IPS DF 6.9 (cell line): ENCODE measurements around the gene CHST11.

Experiments
- DNase-seq: peaks from one replicate; pipeline ENCODE4 v3.0.0-alpha.2; 2013; ENCODE audit warnings: low read depth, low spot score
- H3K27ac ChIP-seq: one replicate; pipeline ENCODE4 v1.5.1; 2013; ENCODE audit warnings: low read length, control low read depth
- H3K27me3 ChIP-seq: 2 replicates; pipeline ENCODE4 v1.6.1; 2013; ENCODE audit warnings: mild to moderate bottlenecking, low read length; ENCODE audit not compliant: control insufficient read depth, insufficient read depth
- H3K36me3 ChIP-seq: 2 replicates; pipeline ENCODE4 v1.6.1; 2013; ENCODE audit warnings: low read length; ENCODE audit not compliant: control insufficient read depth, insufficient read depth
- H3K4me1 ChIP-seq: 2 replicates; pipeline ENCODE4 v1.6.1; 2013; ENCODE audit warnings: low read length; ENCODE audit not compliant: control insufficient read depth, insufficient read depth
- H3K4me3 ChIP-seq: 2 replicates; pipeline ENCODE4 v1.5.1; 2013; ENCODE audit warnings: mild to moderate bottlenecking, low read length
- H3K9me3 ChIP-seq: 2 replicates; pipeline ENCODE4 v1.6.1; 2013; ENCODE audit warnings: low read length, inconsistent platforms; ENCODE audit not compliant: control insufficient read depth, insufficient read depth
- WGBS: extraction: QIAGEN DNeasy Blood & Tissue Kit; methylation state at CpG from one replicate; pipeline ENCODE4 v1.1.7; 2013; ENCODE audit warnings: mixed read lengths, missing lambda C conversion rate; ENCODE audit not compliant: insufficient read length, insufficient coverage; 5-methylcytosine and 5-hydroxymethylcytosine counted together

Gene CHST11

DNA sequence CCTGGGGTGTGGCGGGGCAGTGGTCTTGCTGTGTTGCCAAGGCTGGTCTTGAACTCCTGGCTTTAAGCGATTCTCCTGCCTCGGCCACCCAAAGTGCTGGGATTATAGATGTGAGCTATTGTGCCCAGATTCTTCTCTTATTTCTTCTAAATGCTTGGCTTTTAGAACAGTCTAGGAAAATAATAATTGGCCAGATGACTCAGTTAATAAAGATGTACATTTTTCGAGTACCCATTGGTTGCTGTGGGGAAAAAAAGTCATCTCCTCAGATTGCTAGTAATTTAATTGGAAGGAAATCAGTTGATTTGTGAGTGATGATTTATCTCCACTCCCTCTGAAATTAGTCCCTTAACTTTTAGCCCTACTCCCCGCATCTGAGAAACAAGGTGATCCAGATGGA is 45.5 kb downstream of the CHST11 start:
- no peak overlapping the region for H3K27ac ChIP-seq
- DNase-seq, result no peak
- H3K4me3 ChIP-seq, result no peak overlapping the region
- WGBS, result no CpG with 5 or more reads among the region's 5 CpGs
- H3K36me3 ChIP-seq, result no peaks in the 10 kb centered on the region
- no peaks in the 10 kb centered on the region for H3K9me3 ChIP-seq
- no peaks in the 10 kb centered on the region for H3K27me3 ChIP-seq
- H3K4me1 ChIP-seq, result peaks cover 9% of the 10 kb centered on the region

DNA sequence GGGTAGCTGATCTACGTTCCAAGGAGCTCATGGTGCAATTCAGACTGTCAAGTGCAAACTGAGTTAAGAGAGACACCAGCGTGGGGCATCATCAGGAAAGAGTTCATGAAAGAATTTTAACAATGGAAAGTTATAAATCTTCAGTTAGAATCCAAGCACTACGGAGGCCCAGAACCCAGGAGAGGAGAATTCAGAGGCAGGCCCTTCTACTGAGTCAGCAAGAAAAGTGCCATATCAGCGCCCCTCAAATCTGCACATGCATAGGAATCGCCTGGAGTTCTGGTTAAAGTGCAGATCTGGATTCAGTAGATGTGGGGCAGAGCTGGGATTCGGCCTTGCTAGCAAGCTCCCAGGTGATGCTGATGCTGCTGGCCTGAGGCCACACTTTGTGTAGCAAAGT is 45.9 kb downstream of the CHST11 start:
- H3K4me3 ChIP-seq, result no peak overlapping the region
- DNase-seq, result no peak
- H3K27ac ChIP-seq, result no peak overlapping the region
- WGBS, result no CpG with 5 or more reads among the region's 6 CpGs
- H3K36me3 ChIP-seq, result no peaks in the 10 kb centered on the region
- H3K9me3 ChIP-seq, result no peaks in the 10 kb centered on the region
- no peaks in the 10 kb centered on the region for H3K27me3 ChIP-seq
- H3K4me1 ChIP-seq, result peaks cover 11% of the 10 kb centered on the region

DNA sequence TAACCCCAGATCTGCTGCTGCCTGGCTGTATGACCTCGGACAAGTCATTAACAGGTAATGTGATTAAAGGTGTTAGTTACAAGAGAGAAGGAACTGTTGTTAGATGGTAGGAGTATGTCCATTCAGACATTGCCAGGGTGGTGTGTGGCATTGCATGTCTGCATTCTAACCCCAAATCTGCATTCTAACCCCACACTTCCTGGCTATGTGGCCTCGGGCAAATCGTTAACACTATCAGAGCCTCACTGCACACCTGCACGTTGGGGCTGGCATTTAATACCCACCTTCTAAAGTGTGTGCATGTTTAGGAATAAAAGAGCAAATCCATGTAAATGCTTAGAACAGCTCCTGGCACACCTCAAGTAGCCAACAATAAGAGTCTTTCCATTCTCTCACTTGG is 46.4 kb downstream of the CHST11 start:
- Histone ChIP-seq H3K9me3 (no peaks in the 10 kb centered on the region), H3K4me3 (no peak overlapping the region), H3K4me1 (peaks cover 11% of the 10 kb centered on the region), H3K27ac (no peak overlapping the region), H3K27me3 (no peaks in the 10 kb centered on the region), H3K36me3 (no peaks in the 10 kb centered on the region)
- no CpG with 5 or more reads among the region's 4 CpGs for WGBS
- no peak for DNase-seq

DNA sequence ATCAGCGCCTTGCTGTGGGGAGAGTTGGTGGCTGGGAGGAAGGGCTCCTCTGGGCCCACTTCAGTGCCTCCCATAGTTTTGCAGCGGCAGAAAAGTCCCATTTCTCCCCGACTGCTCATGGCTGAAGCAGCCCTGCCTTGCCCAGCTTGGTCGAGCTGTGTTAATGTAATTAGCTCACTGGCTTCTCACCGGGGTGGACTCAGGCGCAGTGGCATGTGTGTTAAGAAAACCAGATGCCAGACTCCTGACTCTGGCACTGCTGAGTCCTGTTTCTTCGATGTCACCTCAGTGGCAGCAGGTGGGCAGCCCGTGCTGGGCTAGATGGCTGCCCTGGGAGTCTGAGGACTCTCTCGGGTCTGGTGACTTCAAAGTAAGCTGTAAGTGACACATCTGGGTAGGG is 47.4 kb downstream of the CHST11 start:
- Histone ChIP-seq H3K27ac (no peak overlapping the region), H3K9me3 (no peaks in the 10 kb centered on the region), H3K36me3 (no peaks in the 10 kb centered on the region), H3K4me3 (no peak overlapping the region), H3K27me3 (no peaks in the 10 kb centered on the region), H3K4me1 (peaks cover 11% of the 10 kb centered on the region)
- no peak for DNase-seq
- no CpG with 5 or more reads among the region's 9 CpGs for WGBS

DNA sequence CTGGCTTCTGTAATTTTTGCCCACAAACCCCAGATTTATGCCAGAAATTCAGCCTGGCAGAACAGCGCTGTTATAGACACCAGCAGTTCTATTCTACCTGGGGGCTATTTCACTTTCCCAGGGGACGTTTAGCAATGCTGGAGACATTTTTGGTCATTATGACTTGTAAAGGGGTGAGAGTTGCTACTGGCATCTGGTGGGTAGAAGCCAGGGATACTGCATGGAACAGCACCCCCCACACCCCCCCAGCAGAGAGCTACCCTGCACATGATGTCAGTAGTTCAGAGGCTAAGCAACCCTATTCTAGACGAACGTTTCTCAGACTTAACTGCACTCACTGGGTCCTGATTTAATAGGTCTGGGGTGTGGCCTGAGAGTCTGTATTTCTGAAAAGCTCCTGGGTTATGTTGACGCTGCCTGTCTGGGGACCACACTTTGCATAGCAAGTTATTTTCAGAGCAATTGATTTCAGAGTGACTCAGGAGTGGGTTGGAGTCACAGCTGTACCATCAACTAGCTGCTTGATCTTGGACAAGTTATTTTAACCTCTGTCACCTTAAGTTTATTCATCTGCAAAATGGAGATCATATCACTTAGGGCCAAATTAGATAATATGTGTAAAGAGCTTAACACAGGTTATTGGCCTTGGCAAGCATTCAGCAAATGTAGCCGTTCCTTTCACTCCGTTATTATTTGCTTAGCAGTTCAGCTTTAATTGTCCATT is 48.5 kb downstream of the CHST11 start:
- WGBS, result no CpG with 5 or more reads among the region's 7 CpGs
- no peaks in the 10 kb centered on the region for H3K9me3 ChIP-seq
- H3K4me1 ChIP-seq, result peaks cover 11% of the 10 kb centered on the region
- no peak for DNase-seq
- H3K27ac ChIP-seq, result no peak overlapping the region
- H3K4me3 ChIP-seq, result no peak overlapping the region
- H3K36me3 ChIP-seq, result no peaks in the 10 kb centered on the region
- H3K27me3 ChIP-seq, result no peaks in the 10 kb centered on the region

DNA sequence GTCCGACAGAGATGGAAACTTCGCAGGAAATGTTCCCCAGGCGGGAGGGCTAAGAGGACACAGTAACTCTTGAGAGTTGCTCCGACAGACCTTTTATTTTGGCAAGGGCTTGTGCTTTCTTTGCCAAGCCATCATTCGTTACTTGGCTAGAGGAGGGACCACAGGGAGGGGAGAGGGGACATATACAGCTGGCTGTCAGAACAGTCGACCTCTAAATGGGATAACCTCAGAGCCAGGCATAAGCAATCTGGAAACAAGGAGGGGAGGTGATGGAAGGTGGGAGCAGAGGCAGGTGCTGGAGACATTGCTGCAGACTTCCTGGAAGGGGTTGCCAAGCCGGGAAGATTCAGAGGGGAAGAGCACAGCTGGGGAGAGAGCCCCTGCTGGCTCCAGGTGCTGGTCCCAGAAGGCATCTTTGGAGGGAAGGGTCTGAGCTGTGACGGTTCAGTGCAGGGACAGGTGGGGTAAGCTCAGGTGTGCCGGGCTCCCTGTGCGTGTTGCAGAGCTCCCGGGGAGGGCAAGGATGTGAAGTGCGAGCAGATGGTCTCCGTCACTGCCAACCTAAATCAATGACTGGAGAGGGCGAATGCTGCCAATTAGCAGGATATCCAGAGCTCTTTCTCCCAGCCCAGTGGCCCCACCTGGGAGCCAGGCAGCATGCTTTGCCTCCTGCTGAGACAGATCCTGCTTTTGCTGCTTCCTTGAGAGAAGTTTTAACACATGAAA is 50.1 kb downstream of the CHST11 start:
- H3K27me3 ChIP-seq, result no peaks in the 10 kb centered on the region
- H3K9me3 ChIP-seq, result no peaks in the 10 kb centered on the region
- H3K4me3 ChIP-seq, result no peak overlapping the region
- DNase-seq, result no peak
- H3K36me3 ChIP-seq, result no peaks in the 10 kb centered on the region
- peaks cover 11% of the 10 kb centered on the region for H3K4me1 ChIP-seq
- WGBS, result no CpG with 5 or more reads among the region's 14 CpGs
- no peak overlapping the region for H3K27ac ChIP-seq

DNA sequence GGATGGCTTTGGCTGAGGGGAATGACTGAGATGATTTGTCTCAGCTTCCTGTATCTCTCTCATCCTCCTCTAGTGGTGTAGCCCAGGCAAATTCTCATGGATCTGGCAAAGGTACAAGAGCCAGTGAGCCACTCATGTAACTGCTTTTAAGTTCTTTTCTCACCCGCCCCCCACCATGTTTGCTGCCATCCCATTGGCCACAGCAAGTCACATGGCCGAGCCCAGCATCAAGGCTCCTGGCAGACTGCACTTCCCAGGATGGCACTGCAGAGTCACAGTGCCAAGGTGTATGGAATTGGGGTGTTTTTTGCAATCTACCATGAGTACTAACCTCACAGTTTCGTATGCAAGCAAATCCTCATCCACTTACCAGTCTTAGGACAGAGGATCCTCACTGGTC is 50.9 kb downstream of the CHST11 start:
- no peaks in the 10 kb centered on the region for H3K27me3 ChIP-seq
- peaks cover 11% of the 10 kb centered on the region for H3K4me1 ChIP-seq
- no peaks in the 10 kb centered on the region for H3K9me3 ChIP-seq
- no peak overlapping the region for H3K27ac ChIP-seq
- H3K36me3 ChIP-seq, result no peaks in the 10 kb centered on the region
- no peak for DNase-seq
- H3K4me3 ChIP-seq, result no peak overlapping the region
- WGBS, result no CpG with 5 or more reads among the region's 3 CpGs

DNA sequence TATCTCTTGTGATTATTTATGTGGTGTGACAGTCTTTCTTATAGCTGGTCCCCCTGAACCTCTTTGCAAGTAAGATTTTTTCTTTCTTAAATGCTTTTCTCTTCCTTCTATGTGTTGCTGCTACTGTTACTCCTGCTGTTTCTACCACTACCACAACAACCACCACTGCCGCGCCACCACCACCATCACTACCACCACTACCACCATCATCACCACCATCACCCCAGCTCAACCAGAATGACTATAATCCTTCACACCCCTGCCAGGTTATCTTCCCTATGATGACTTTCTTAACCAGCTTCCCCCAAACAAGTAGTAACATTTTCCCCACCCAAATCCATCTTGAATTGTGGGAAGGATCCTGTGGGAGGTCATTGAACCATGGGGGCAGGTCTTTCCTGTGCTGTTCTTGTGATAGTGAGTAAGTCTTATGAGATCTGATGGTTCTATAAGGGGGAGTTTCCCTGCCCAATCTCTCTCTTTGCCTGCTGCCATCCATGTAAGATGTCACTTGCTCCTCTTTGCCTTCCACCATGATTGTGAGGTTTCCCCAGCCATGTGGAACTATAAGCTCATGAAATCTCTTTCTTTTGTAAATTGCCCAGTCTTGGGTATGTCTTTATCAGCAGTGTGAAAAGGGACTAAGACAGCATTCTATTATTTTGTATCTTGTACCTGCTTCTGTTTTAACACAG is 52.2 kb downstream of the CHST11 start:
- no CpG with 5 or more reads among the region's 2 CpGs for WGBS
- Histone ChIP-seq H3K9me3 (no peaks in the 10 kb centered on the region), H3K4me1 (peaks cover 11% of the 10 kb centered on the region), H3K27ac (no peak overlapping the region), H3K36me3 (no peaks in the 10 kb centered on the region), H3K27me3 (no peaks in the 10 kb centered on the region), H3K4me3 (no peak overlapping the region)
- no peak for DNase-seq

DNA sequence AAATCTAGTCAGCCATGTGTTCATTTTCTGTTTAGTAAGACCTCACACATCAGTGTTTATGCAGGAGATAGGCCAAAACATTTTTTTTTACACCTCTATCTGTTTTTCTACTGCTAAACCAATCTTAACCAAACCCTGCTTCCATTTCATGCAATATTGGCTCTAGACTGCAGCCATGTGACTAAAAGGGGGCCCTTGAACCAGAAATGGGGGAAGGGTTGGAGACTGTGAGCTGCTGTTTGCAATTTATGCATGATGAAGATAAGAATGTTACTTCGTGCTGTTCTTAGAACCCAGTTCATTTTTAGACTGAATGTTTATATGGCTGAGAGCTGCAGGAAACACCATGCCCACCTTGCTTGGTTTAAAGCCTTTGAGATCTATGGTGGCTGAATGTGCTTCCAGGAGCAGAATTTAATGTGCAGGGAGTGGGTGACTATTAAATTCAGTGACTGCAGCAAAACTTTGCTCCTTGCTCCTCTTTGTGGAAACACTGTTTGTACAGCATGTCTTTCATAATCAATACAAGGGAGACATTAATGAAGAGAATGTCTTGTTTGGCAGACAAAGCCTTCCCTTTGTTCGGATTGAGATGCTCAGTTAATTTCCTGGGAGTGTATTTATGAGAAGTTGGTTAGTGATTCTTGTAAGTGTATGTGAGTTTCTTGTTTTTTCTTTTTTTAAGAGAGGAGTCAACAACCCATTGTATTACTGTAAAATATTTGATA is 53.6 kb downstream of the CHST11 start:
- Histone ChIP-seq H3K4me3 (no peak overlapping the region), H3K36me3 (no peaks in the 10 kb centered on the region), H3K27ac (no peak overlapping the region), H3K4me1 (peaks cover 11% of the 10 kb centered on the region), H3K9me3 (no peaks in the 10 kb centered on the region), H3K27me3 (no peaks in the 10 kb centered on the region)
- WGBS, result no CpG with 5 or more reads among the region's 2 CpGs
- DNase-seq, result no peak

DNA sequence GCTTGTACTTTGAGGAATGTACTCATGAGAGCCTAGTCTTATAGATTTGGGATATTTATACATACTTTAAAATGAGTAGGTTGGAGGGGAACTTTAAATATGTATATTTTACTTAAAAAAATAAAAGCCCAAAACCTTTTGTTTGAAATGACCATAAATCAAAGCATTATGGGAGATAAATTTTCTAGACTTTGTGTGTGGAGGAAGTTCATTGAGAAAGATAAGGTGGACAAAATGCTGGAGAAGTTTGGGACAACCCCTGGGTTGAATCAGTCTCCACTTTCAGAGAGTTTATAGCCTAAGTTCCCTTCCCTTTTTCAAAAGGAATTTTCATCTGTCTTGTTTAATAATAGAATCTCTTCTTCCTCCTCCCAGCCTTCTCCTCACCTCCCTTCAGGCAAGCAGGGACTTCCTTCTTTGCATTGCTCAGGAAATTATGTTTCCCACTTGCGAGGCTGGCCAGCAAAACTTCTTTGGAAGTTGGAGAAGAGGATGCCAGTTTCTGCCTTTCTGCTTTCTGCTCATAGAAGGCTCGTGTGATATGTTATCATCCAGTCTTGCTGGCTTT is 54.2 kb downstream of the CHST11 start:
- Histone ChIP-seq H3K9me3 (no peaks in the 10 kb centered on the region), H3K4me3 (no peak overlapping the region), H3K36me3 (no peaks in the 10 kb centered on the region), H3K27ac (no peak overlapping the region), H3K27me3 (no peaks in the 10 kb centered on the region), H3K4me1 (peaks cover 11% of the 10 kb centered on the region)
- DNase-seq, result no peak
- no CpG with 5 or more reads among the region's 2 CpGs for WGBS
